MCF 10A (cell line): ENCODE results near the gene FBH1. TPM values are rescaled to one million over a fixed set of nuclear protein-coding genes. Genes with fewer than 3 reads are reported as not detected.
"Not testable (repeated sequence)": the region's sequence is repeated elsewhere in the genome, so short reads cannot be mapped to it uniquely, and the experiment has no call there.

Source experiments
- BruUV-seq: library from RNA; stranded (reverse); fragments of 400-500 nt; replicated peaks from 2 replicates; lab custom pipeline; 2021; lab: Mats Ljungman, UMichigan
- CTCF ChIA-PET: fragments of 300-600 bp; sonication (Branson Sonifier 250); formaldehyde crosslinking; extraction: SDS; loops from one replicate; lab custom pipeline; 2021; ENCODE audit warnings: antibody characterized with exemption, inconsistent platforms; lab: Yijun Ruan, JAX
- POLR2A ChIA-PET: fragments of 300-600, 350-650 bp; sonication (Branson Sonifier 250); formaldehyde crosslinking; extraction: SDS; loops from one replicate; lab custom pipeline; 2020; ENCODE audit warnings: antibody characterized with exemption, inconsistent platforms; lab: Yijun Ruan, JAX
- DNase-seq: peaks from one replicate; pipeline ENCODE4 v3.0.0-alpha.2; 2018; ENCODE audit not compliant: unreplicated experiment
- H3K27ac Mint-ChIP-seq: one replicate; pipeline ENCODE4 v1.8.0; 2022; ENCODE audit warnings: mild to moderate bottlenecking, low read depth, mixed read lengths; ENCODE audit not compliant: unreplicated experiment
- H3K27me3 Mint-ChIP-seq: one replicate; pipeline ENCODE4 v1.8.0; 2022; ENCODE audit warnings: mixed read lengths; ENCODE audit not compliant: insufficient read depth, unreplicated experiment
- H3K36me3 Mint-ChIP-seq: one replicate; pipeline ENCODE4 v1.8.0; 2022; ENCODE audit warnings: mild to moderate bottlenecking, moderate library complexity, mixed read lengths; ENCODE audit not compliant: insufficient read depth, unreplicated experiment
- H3K4me1 Mint-ChIP-seq: one replicate; pipeline ENCODE4 v1.8.0; 2022; ENCODE audit warnings: mixed read lengths; ENCODE audit not compliant: insufficient read depth, unreplicated experiment
- H3K4me3 Mint-ChIP-seq: one replicate; pipeline ENCODE4 v1.8.0; 2022; ENCODE audit warnings: mild to moderate bottlenecking, moderate library complexity, mixed read lengths; ENCODE audit not compliant: unreplicated experiment
- H3K9me3 Mint-ChIP-seq: one replicate; pipeline ENCODE4 v1.8.0; 2022; ENCODE audit warnings: mixed read lengths; ENCODE audit not compliant: unreplicated experiment
- CTCF ChIP-seq: fragments of 200-600 bp; IDR thresholded peaks from one replicate; pipeline ENCODE4 v1.8.0; 2022; ENCODE audit warnings: antibody characterized with exemption, mild to moderate bottlenecking; ENCODE audit not compliant: unreplicated experiment
- intact Hi-C: fragments of 100-400 bp; cut with micrococcal nuclease; formaldehyde crosslinking; loops from 2 replicates; pipeline ENCODE4 v1.14.1; 2022
- total RNA-seq: library from RNA; stranded (reverse); gene quantifications from 2 replicates; pipeline ENCODE4 v1.2.3, GENCODE V29; 2022

The FBH1 gene
- total RNA-seq, 1 experiment from 2014 or later = 61.8 TPM

GRCh38 chr10:5843686-5844344 is 46.2 kb upstream of the FBH1 start:
- TF ChIP-seq CTCF = no peak

GRCh38 chr10:5844345-5845055 is 45.5 kb upstream of the FBH1 start:
- CTCF ChIA-PET = interaction anchor here (0.6 to 1.3 kb wide), 7 partner anchors 11 to 206 kb away, joined by 3 to 4 read pairs (median 3); no protein-coding TSS in a partner anchor

More at GRCh38 chr10:5843686-5844344, 46.2 kb upstream of the FBH1 start:
- Mint-ChIP-seq H3K4me1 (no peaks in the 10 kb centered on the region), H3K4me3 (no peak overlapping the region), H3K36me3 (no peaks in the 10 kb centered on the region), H3K9me3 (no peaks in the 10 kb centered on the region), H3K27ac (no peak overlapping the region), H3K27me3 (no peaks in the 10 kb centered on the region)
- DNase-seq = no peak
- intact Hi-C loops = no loop called here
- CTCF ChIA-PET = interaction anchor here (0.6 to 1.1 kb wide), 5 partner anchors 11 to 214 kb away, joined by 3 to 4 read pairs (median 3); no protein-coding TSS in a partner anchor
- POLR2A ChIA-PET = interaction anchor here (0.9 to 1.1 kb wide), 2 partner anchors 37 to 160 kb away, joined by 3 read pairs; partner anchors contain the start of gene TASOR2
- no TSS peak for BruUV-seq

GRCh38 chr10:5846667-5847066 is 43.4 kb upstream of the FBH1 start:
- intact Hi-C loops, DNase-seq, POLR2A ChIA-PET, H3K36me3 Mint-ChIP-seq, H3K9me3 Mint-ChIP-seq, H3K27me3 Mint-ChIP-seq, BruUV-seq, H3K27ac Mint-ChIP-seq, H3K4me1 Mint-ChIP-seq, H3K4me3 Mint-ChIP-seq: not testable (repeated sequence)
- CTCF ChIA-PET = interaction anchor here (0.8 kb wide), 1 partner anchor 15 kb away, joined by 5 read pairs; no protein-coding TSS in a partner anchor

More at GRCh38 chr10:5844345-5845055, 45.5 kb upstream of the FBH1 start:
- H3K36me3 Mint-ChIP-seq = no peaks in the 10 kb centered on the region
- DNase-seq = no peak
- BruUV-seq = no TSS peak
- H3K27ac Mint-ChIP-seq = no peak overlapping the region
- no peaks in the 10 kb centered on the region for H3K4me1 Mint-ChIP-seq
- no peaks in the 10 kb centered on the region for H3K9me3 Mint-ChIP-seq
- H3K4me3 Mint-ChIP-seq = no peak overlapping the region
- POLR2A ChIA-PET = interaction anchor here (0.7 to 1.1 kb wide), 2 partner anchors 38 to 176 kb away, joined by 3 read pairs; no protein-coding TSS in a partner anchor
- no peak for TF ChIP-seq CTCF
- H3K27me3 Mint-ChIP-seq = no peaks in the 10 kb centered on the region
- intact Hi-C loops = no loop called here

GRCh38 chr10:5854131-5854475 is 35.9 kb upstream of the FBH1 start:
- intact Hi-C loops = no loop called here
- BruUV-seq = no TSS peak
- H3K4me3 Mint-ChIP-seq = no peak overlapping the region
- H3K36me3 Mint-ChIP-seq = peaks cover 7% of the 10 kb centered on the region
- no peaks in the 10 kb centered on the region for H3K4me1 Mint-ChIP-seq
- no peak for DNase-seq
- no peaks in the 10 kb centered on the region for H3K27me3 Mint-ChIP-seq
- ChIA-PET POLR2A (interaction anchor here (0.6 kb wide), 1 partner anchor 29 kb away, joined by 3 read pairs; no protein-coding TSS in a partner anchor), CTCF (no interaction called here)
- TF ChIP-seq CTCF = no peak
- no peak overlapping the region for H3K27ac Mint-ChIP-seq
- no peaks in the 10 kb centered on the region for H3K9me3 Mint-ChIP-seq
